HPDE6-E6E7 (cell line): ENCODE data around the gene BBC3.
A peak's percentile ranks its signal among the peaks of the same experiment; 100 is the strongest.

ENCODE experiments used
- DNase-seq: peaks from one replicate; pipeline ENCODE4 v3.0.0; 2011; ENCODE audit warnings: missing footprints; ENCODE audit errors: extremely low spot score

The BBC3 gene

GRCh38 chr19:47231215-47232054 is 436 bp upstream of the BBC3 start:
- DNase-seq, result no peak

GRCh38 chr19:47230054-47230920 is 712 bp downstream of the BBC3 start:
- no peak for DNase-seq

- no peak for DNase-seq
Observed at GRCh38 chr19:47229676-47230053, 1.3 kb downstream of the BBC3 start.

GRCh38 chr19:47228937-47229675 is 1.9 kb downstream of the BBC3 start:
- DNase-seq, result no peak

GRCh38 chr19:47228168-47228936 is 2.6 kb downstream of the BBC3 start:
- no peak for DNase-seq

GRCh38 chr19:47227352-47228167 is 3.4 kb downstream of the BBC3 start:
- peak; percentile 69 for DNase-seq

GRCh38 chr19:47226426-47227351 is 4.3 kb downstream of the BBC3 start:
- no peak for DNase-seq

GRCh38 chr19:47225746-47226425 is 5.1 kb downstream of the BBC3 start:
- DNase-seq, result peak; percentile 76

- no peak for DNase-seq
Observed at GRCh38 chr19:47221890-47222289, 9.1 kb downstream of the BBC3 start.

- DNase-seq, result no peak
Observed at GRCh38 chr19:47221080-47221841, 9.7 kb downstream of the BBC3 start.

GRCh38 chr19:47215581-47215980 is 15.4 kb downstream of the BBC3 start:
- DNase-seq, result no peak

- DNase-seq, result no peak
Observed at GRCh38 chr19:47210689-47211316, 20.2 kb downstream of the BBC3 start.

GRCh38 chr19:47210180-47210490 is 20.9 kb downstream of the BBC3 start:
- no peak for DNase-seq

- no peak for DNase-seq
Observed at GRCh38 chr19:47209319-47210179, 21.4 kb downstream of the BBC3 start.

GRCh38 chr19:47203254-47203653 is 27.7 kb downstream of the BBC3 start:
- no peak for DNase-seq

- no peak for DNase-seq
Observed at GRCh38 chr19:47200530-47200929, 30.5 kb downstream of the BBC3 start.

GRCh38 chr19:47197141-47197540 is 33.9 kb downstream of the BBC3 start:
- no peak for DNase-seq
